Superior temporal gyrus (tissue), 1 donor: ENCODE results near the gene TPM2.
A peak's percentile ranks its signal among the peaks of the same experiment; 100 is the strongest.

Experiments used
- DNase-seq: peaks from one replicate; pipeline ENCODE4 v3.0.0-alpha.2; 2016; ENCODE audit errors: extremely low spot score

Gene TPM2

DNA sequence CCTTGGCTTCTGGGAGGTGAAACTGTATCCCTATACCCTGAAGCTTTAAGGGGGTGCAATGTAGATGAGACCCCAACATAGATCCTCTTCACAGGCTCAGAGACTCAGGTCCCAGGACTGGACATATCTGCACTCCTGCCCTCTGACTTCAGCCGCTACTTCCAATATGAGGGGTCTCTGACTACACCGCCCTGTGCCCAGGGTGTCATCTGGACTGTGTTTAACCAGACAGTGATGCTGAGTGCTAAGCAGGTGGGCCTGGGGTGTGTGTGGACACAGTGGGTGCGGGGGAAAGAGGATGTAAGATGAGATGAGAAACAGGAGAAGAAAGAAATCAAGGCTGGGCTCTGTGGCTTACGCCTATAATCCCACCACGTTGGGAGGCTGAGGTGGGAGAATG is 10.6 kb downstream of the TPM2 start:
- no peak for DNase-seq

DNA sequence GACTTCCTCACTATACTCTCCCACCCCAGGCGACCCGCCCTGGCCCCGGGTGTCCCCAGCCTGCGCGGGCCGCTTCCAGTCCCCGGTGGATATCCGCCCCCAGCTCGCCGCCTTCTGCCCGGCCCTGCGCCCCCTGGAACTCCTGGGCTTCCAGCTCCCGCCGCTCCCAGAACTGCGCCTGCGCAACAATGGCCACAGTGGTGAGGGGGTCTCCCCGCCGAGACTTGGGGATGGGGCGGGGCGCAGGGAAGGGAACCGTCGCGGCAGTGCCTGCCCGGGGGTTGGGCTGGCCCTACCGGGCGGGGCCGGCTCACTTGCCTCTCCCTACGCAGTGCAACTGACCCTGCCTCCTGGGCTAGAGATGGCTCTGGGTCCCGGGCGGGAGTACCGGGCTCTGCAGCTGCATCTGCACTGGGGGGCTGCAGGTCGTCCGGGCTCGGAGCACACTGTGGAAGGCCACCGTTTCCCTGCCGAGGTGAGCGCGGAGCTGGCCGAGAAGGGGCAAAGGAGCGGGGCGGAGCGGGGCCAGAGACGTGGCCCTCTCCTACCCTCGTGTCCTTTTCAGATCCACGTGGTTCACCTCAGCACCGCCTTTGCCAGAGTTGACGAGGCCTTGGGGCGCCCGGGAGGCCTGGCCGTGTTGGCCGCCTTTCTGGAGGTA is 13.9 kb downstream of the TPM2 start:
- no peak for DNase-seq

- no peak for DNase-seq
Observed at GRCh38 chr9:35675204-35675603, 14.5 kb downstream of the TPM2 start.

DNA sequence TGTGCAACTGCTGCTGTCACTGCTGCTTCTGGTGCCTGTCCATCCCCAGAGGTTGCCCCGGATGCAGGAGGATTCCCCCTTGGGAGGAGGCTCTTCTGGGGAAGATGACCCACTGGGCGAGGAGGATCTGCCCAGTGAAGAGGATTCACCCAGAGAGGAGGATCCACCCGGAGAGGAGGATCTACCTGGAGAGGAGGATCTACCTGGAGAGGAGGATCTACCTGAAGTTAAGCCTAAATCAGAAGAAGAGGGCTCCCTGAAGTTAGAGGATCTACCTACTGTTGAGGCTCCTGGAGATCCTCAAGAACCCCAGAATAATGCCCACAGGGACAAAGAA is 15.7 kb downstream of the TPM2 start:
- no peak for DNase-seq

GRCh38 chr9:35673132-35674024 is 16.3 kb downstream of the TPM2 start, which contains the start of gene CA9:
CA9 (plus strand) TSS chr9:35673928; CDS start chr9:35673960, 32 bp downstream.
- DNase-seq, result no peak

GRCh38 chr9:35669331-35670145 is 20.2 kb downstream of the TPM2 start:
- no peak for DNase-seq

DNA sequence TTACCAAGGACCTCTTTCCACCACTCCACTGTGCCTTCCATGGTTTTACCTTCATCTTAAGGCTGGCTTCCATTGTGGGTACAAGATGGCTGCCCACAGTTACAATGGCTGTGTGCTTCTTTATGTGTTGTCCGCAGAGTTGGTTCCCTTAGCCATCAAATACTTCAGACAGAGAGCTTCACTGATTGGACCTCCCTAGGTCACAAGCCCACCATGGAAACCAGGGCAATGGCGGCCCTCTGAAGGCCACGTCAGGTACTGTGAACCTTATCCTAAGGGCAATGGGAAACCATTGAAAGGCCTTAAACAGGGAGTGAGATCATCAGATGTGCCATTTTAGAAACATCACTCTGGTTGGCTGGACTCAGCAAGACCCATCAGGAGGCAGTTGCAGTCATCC is 21.8 kb downstream of the TPM2 start:
- DNase-seq, result no peak

GRCh38 chr9:35666549-35666948 is 23.2 kb downstream of the TPM2 start:
- DNase-seq, result no peak

DNA sequence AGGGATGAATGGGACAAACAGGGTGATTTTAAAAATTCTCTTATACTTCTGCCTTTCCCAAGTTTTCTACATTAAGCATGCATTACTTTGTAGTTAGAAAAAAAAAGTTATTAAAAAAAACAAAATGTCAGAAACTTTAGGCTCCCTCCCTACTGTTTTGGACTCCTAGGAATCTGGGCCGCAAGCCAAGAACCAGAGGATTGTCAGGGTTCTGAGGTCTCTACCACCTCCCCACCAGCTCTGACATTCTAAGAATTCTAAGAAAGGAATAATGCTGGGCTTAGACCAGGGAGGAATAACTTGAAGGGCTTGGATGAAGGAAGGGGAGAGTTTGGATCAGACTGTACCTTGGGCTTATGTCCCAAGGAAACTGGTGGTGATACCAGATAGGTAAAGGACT is 23.7 kb downstream of the TPM2 start:
- no peak for DNase-seq

- DNase-seq, result no peak
Observed at GRCh38 chr9:35665471-35665818, 24.3 kb downstream of the TPM2 start.

- DNase-seq, result peak; percentile 57
Observed at GRCh38 chr9:35664531-35665470, 24.9 kb downstream of the TPM2 start, which contains the start of gene ARHGEF39. ARHGEF39 (minus strand) TSS chr9:35665195; CDS start chr9:35665169, 26 bp downstream.

DNA sequence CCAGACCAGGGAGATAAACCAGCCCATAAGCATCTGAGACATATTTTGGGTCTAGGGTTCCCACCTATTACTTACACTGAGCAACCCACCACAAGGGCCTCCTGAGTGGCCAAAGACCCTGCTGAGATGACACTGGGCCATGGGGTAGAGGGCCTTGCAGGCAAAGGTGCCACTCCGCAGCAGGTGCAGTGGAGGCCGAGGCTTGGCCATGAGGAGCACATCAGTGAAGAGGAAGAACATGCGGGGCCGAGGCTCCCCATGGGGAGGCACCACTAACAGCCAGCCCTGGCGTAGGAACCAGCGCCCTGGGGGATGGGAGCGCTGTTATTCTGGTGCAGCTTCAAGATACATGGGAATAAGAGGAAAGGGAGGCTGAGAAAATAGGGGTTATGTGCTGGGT is 27.3 kb downstream of the TPM2 start:
- DNase-seq, result no peak

DNA sequence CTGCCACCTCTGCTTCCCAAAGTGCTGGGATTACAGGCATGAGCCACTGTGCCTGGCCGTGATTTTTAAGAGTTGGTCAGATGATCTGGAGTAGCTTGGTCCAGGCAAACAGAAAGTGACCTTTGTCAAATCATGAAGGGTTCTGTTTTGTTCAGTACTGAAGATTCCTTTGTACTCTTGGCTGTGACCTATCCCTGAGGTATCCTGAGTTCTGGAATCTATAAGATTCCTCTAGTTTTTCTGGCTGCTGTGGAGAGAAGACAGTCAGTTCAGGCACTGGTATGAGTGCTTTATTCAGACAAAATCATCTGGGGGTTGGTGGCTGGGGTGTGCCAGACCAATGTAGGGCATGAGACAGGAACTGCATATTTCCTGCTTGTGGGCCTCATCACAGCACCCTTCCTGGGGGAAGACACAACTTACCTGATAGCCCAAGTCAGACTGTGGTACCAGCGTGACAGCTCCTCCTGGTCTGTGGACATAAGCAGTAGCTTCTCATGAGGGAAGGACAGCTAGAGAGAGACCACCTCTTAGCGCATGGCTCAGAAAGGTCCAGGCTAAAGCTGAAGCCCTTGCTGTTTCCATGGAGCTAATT is 27.9 kb downstream of the TPM2 start:
- DNase-seq, result no peak

DNA sequence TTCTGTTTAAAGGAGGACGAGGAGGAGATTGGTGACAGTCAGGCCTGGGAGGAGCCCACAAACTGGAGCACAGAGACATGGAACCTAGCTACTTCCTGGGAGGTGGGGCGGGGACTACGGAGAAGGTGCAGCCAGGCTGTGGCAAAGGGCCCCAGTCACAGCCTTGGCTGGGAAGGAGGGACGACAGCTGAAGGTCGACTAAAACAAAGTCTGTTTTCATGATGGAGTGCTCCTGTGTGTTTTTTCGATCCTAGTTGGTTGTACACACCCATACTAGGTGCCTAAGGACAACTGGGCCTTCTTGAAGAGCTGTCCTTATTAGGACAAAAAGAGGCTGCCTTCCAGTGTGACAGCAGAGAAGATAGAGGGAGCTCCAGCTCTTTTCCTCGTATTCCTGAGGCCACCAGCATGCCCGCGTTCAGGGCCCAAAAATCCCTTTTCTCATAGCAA is 28.7 kb downstream of the TPM2 start:
- DNase-seq, result peak; percentile 71

GRCh38 chr9:35659340-35659739 is 30.4 kb downstream of the TPM2 start:
- no peak for DNase-seq

DNA sequence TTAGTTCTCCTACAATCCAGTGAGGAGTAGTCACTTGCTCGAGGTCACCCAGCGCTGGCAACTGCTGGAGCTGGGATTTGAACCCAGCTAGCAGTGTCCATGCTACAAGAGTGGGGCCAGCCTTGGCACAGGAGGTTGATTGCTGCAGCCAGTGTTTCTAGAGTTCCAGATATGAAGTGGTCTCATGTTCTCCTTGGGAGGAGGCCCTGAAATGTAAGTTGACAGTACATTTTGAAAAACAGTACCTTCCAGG is 30.8 kb downstream of the TPM2 start:
- DNase-seq, result peak; percentile 41

DNA sequence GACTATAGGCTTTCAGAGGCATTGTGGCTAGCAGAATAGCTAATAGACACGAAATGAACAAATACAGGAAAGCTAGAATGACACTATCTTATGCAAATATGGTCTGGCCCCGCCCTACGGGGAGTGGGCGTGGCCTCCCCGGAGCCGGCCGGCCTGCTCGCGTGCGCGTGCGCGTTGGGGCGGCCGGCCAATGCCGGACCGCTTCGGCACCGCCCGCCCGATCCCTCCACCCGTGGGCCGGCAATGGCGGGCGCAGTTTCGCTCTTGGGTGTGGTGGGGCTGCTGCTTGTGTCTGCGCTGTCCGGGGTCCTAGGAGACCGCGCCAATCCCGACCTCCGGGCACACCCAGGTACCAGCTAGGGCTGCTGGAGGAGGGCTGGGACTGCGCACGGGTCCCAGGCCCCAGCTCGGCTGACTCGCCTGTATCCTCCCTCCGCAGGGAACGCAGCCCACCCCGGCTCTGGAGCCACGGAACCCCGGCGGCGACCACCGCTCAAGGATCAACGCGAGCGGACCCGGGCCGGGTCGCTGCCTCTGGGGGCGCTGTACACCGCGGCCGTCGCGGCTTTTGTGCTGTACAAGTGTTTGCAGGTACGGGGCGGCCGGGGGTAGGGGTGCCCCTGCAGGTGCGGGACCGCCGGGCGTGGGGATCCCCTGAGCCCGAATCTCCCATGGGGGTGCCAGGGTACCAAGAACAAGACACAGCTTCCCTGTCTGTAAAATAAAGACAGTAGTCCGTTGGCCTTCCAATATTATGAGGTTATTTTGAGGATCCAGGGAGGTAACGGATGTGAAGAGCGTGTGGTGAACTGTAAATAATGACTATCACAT is 31.4 kb downstream of the TPM2 start, which contains the start of gene CCDC107:
Gene CCDC107, plus strand, starts transcription at position 156 of the 831 bp plus-strand sequence. Its CDS starts 88 bp downstream, at position 244.
- DNase-seq, result peak; percentile 30

DNA sequence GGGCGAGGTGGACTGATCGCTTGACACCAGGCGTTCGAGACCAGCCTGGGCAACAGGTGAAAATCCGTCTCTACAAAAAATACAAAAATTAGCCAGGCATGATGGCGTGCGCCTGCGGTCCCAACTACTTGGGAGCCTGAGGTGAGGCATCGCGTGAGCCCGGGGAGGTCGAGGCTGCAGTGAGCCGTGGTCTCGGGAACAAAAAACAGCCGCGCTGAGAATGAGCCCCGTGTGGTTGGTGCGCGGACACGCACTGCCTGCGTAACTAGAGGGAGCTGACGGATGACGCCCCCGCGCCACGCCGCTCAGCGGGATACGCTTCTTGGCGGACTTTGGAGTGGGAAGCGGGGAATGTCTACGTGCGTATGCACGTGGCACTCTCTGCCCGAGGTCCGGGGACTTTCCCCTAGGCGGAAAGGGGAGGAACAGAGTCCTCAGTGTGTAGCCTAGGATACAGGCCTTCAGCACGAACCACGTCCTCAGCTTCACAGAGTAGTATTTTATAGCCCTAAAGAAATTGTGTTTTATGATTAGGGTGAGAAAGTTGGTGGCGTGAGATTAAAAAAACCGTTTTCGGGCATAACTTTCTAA is 32.1 kb downstream of the TPM2 start, which contains the start of gene RMRP:
Gene RMRP, minus strand, starts transcription at position 474 of the 591 bp plus-strand sequence.
- DNase-seq, result peak; percentile 99

GRCh38 chr9:35656831-35657545 is 32.7 kb downstream of the TPM2 start:
- DNase-seq, result peak; percentile 59
